B cell (primary cell): ENCODE data around the gene HSPA12A.

ENCODE experiments used
- CTCF ChIP-seq: fragments of 200-600 bp; IDR thresholded peaks from one replicate; pipeline ENCODE4 v1.8.0; 2022; ENCODE audit warnings: antibody characterized with exemption, mild to moderate bottlenecking
- EZH2 ChIP-seq: IDR thresholded peaks from 2 replicates; pipeline ENCODE4 v1.6.1; 2012; ENCODE audit warnings: borderline replicate concordance, low read depth, mild to moderate bottlenecking, moderate library complexity, low read length; ENCODE audit not compliant: insufficient read depth, poor library complexity, severe bottlenecking

- TF ChIP-seq CTCF (no peak), EZH2 (no peak)
Measured at GRCh38 chr10:116718058-116718457, 24.3 kb downstream of the HSPA12A start.
